Upper lobe of right lung (tissue), 1 donor: Measurements from ENCODE around the gene ATP5MC2. TPM values are rescaled to one million over a fixed set of nuclear protein-coding genes. Genes with fewer than 3 reads are reported as not detected.
A peak's percentile ranks its signal among the peaks of the same experiment; 100 is the strongest.

Source experiments
- ATAC-seq: fragments of 200-7000 bp; cut with Tn5 transposase; one replicate; pipeline ENCODE4 v1.9.1; 2020; ENCODE audit warnings: mild to moderate bottlenecking, moderate library complexity
- DNase-seq: peaks from one replicate; pipeline ENCODE4 v3.0.0-alpha.2; 2020
- H3K27ac ChIP-seq: fragments of 200-600 bp; one replicate; pipeline ENCODE4 v1.8.0; 2022
- H3K27me3 ChIP-seq: fragments of 200-600 bp; one replicate; pipeline ENCODE4 v1.8.0; 2022; ENCODE audit warnings: mild to moderate bottlenecking
- H3K36me3 ChIP-seq: fragments of 200-600 bp; one replicate; pipeline ENCODE4 v1.8.0; 2022
- H3K4me1 ChIP-seq: fragments of 200-600 bp; one replicate; pipeline ENCODE4 v1.8.0; 2022
- H3K4me3 ChIP-seq: fragments of 200-600 bp; one replicate; pipeline ENCODE4 v1.8.0; 2022; ENCODE audit warnings: mild to moderate bottlenecking
- H3K9me3 ChIP-seq: fragments of 200-600 bp; one replicate; pipeline ENCODE4 v1.8.0; 2022
- CTCF ChIP-seq: fragments of 200-600 bp; IDR thresholded peaks from one replicate; pipeline ENCODE4 v1.8.0; 2022; ENCODE audit warnings: antibody characterized with exemption
- intact Hi-C: fragments of 100-400 bp; cut with DNase I; formaldehyde crosslinking; loops from one replicate; pipeline ENCODE4 v1.11.0; 2022
- total RNA-seq: library from RNA; stranded (reverse); fragmentation: NEBNext Ultra II Directional; extraction: Animal tissue kit (Norgen Biotek cat#: 25700); gene quantifications from one replicate; pipeline ENCODE4 v1.2.1, GENCODE V29; 2021
- donor health status: DM: no; HTN: yes; CAD: no; lungs with severe emphysema.

The ATP5MC2 gene
- total RNA-seq, 1 donor from 2014 or later = 236 TPM

GRCh38 chr12:53696655-53697331, 20.9 kb upstream of the ATP5MC2 start:
- intact Hi-C loops = no loop called here
- Histone ChIP-seq H3K4me3 (peak overlapping the region; percentile 11), H3K27ac (no peak overlapping the region), H3K27me3 (peaks cover 77% of the 10 kb centered on the region), H3K36me3 (no peaks in the 10 kb centered on the region), H3K4me1 (peaks cover 19% of the 10 kb centered on the region), H3K9me3 (no peaks in the 10 kb centered on the region)
- TF ChIP-seq CTCF = no peak
- ATAC-seq = no peak
- no peak for DNase-seq

GRCh38 chr12:53696285-53696654, 20.4 kb upstream of the ATP5MC2 start:
- Histone ChIP-seq H3K9me3 (no peaks in the 10 kb centered on the region), H3K4me3 (peak overlapping the region; percentile 11), H3K27ac (no peak overlapping the region), H3K4me1 (peaks cover 19% of the 10 kb centered on the region), H3K27me3 (peaks cover 77% of the 10 kb centered on the region), H3K36me3 (no peaks in the 10 kb centered on the region)
- DNase-seq (no peak), ATAC-seq (peak; percentile 94)
- intact Hi-C loops = no loop called here
- no peak for TF ChIP-seq CTCF

- peaks cover 19% of the 10 kb centered on the region for H3K4me1 ChIP-seq
- H3K4me3 ChIP-seq = peak overlapping the region; percentile 5
- H3K27me3 ChIP-seq = peaks cover 71% of the 10 kb centered on the region
- TF ChIP-seq CTCF = no peak
- H3K9me3 ChIP-seq = no peaks in the 10 kb centered on the region
- intact Hi-C loops = no loop called here
- no peak overlapping the region for H3K27ac ChIP-seq
- peak; percentile 69 for DNase-seq
- no peaks in the 10 kb centered on the region for H3K36me3 ChIP-seq
- ATAC-seq = peak; percentile 53
These were observed 19.6 kb upstream of the ATP5MC2 start for GRCh38 chr12:53695152-53696145.

GRCh38 chr12:53694756-53695151, 18.9 kb upstream of the ATP5MC2 start:
- peaks cover 66% of the 10 kb centered on the region for H3K27me3 ChIP-seq
- H3K4me3 ChIP-seq = peak overlapping the region; percentile 5
- no peaks in the 10 kb centered on the region for H3K36me3 ChIP-seq
- no peak overlapping the region for H3K27ac ChIP-seq
- H3K9me3 ChIP-seq = no peaks in the 10 kb centered on the region
- intact Hi-C loops = no loop called here
- DNase-seq (no peak), ATAC-seq (no peak)
- peaks cover 19% of the 10 kb centered on the region for H3K4me1 ChIP-seq
- TF ChIP-seq CTCF = no peak

DNA sequence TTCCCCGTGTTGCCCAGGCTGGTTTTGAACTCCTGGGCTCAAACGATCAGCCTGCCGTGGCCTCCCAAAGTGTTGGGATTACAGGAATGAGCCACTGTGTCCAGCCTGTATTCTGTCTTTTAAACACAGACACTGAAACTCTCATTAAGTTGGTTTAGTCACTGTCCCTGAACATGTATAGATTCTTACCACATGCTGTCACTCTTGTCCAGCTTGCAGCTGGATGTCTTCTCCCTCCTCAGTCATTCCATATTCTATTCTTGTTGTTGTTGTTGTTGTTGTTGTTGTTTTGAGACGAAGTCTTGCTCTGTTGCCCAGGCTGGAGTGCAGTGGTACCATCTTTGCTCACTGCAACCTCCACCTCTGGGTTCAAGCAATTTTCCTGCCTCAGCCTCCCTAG, 12.3 kb upstream of the ATP5MC2 start:
- no peak for ATAC-seq
- no peak overlapping the region for H3K4me3 ChIP-seq
- H3K4me1 ChIP-seq = no peaks in the 10 kb centered on the region
- DNase-seq = no peak
- H3K27me3 ChIP-seq = peaks cover 5% of the 10 kb centered on the region
- H3K36me3 ChIP-seq = no peaks in the 10 kb centered on the region
- no peak for TF ChIP-seq CTCF
- intact Hi-C loops = no loop called here
- H3K9me3 ChIP-seq = no peaks in the 10 kb centered on the region
- no peak overlapping the region for H3K27ac ChIP-seq
